Stimulated activated CD4-positive, alpha-beta T cell treated with anti-CD3 and anti-CD28 coated beads, Interleukin-1b, Interleukin-23, amount 100 ng/mL, for 48 hours (primary cell): ENCODE measurements around the gene MALT1.

Experiments
- DNase-seq: peaks from one replicate; pipeline ENCODE4 v3.0.0-alpha.2; 2020

Gene MALT1

GRCh38 chr18:58654896-58655614 is 16.2 kb upstream of the MALT1 start:
- no peak for DNase-seq

GRCh38 chr18:58657081-58657480 is 14.2 kb upstream of the MALT1 start:
- no peak for DNase-seq

GRCh38 chr18:58657494-58657893 is 13.8 kb upstream of the MALT1 start:
- no peak for DNase-seq

- no peak for DNase-seq
Observed at GRCh38 chr18:58659691-58660090, 11.6 kb upstream of the MALT1 start.

GRCh38 chr18:58660915-58661314 is 10.3 kb upstream of the MALT1 start:
- DNase-seq = no peak

GRCh38 chr18:58661423-58661822 is 9.8 kb upstream of the MALT1 start:
- DNase-seq = no peak

GRCh38 chr18:58662118-58662517 is 9.1 kb upstream of the MALT1 start:
- no peak for DNase-seq

- no peak for DNase-seq
Observed at GRCh38 chr18:58666176-58666575, 5.1 kb upstream of the MALT1 start.

GRCh38 chr18:58668211-58668610 is 3.1 kb upstream of the MALT1 start:
- no peak for DNase-seq

GRCh38 chr18:58668897-58669296 is 2.4 kb upstream of the MALT1 start:
- no peak for DNase-seq

- no peak for DNase-seq
Observed at GRCh38 chr18:58669731-58670378, 1.4 kb upstream of the MALT1 start.

GRCh38 chr18:58670404-58671110 is 708 bp upstream of the MALT1 start:
- DNase-seq = no peak

GRCh38 chr18:58671632-58672564 is 633 bp downstream of the MALT1 start:
- peak; percentile 46 for DNase-seq

- no peak for DNase-seq
Observed at GRCh38 chr18:58674159-58674558, 2.9 kb downstream of the MALT1 start.

- DNase-seq = no peak
Observed at GRCh38 chr18:58674863-58675472, 3.7 kb downstream of the MALT1 start.

- no peak for DNase-seq
Observed at GRCh38 chr18:58676270-58676669, 5.0 kb downstream of the MALT1 start.

- no peak for DNase-seq
Observed at GRCh38 chr18:58682429-58683069, 11.3 kb downstream of the MALT1 start.

GRCh38 chr18:58687871-58688308 is 16.6 kb downstream of the MALT1 start:
- DNase-seq = peak; percentile 55

GRCh38 chr18:58690259-58690658 is 19.0 kb downstream of the MALT1 start:
- no peak for DNase-seq

GRCh38 chr18:58691256-58691655 is 20.0 kb downstream of the MALT1 start:
- no peak for DNase-seq

GRCh38 chr18:58692422-58693185 is 21.3 kb downstream of the MALT1 start:
- DNase-seq = no peak
